PC-3 (cell line): ENCODE results near the gene RSRC1.

Source experiments
- EZH2phosphoT487 ChIP-seq: fragments of 300-600 bp; sonication (generic); IDR thresholded peaks from 2 replicates; pipeline ENCODE4 v1.6.1; 2018; ENCODE audit warnings: mild to moderate bottlenecking, antibody characterized with exemption, low read length, borderline replicate concordance
- TF ChIP-seq, protein P1 (sequence below): fragments of 300-600 bp; sonication (generic); conservative IDR thresholded peaks from 2 replicates; pipeline ENCODE4 v1.5.1; 2017; ENCODE audit warnings: antibody characterized with exemption, low read depth, mild to moderate bottlenecking, low read length

DNA sequence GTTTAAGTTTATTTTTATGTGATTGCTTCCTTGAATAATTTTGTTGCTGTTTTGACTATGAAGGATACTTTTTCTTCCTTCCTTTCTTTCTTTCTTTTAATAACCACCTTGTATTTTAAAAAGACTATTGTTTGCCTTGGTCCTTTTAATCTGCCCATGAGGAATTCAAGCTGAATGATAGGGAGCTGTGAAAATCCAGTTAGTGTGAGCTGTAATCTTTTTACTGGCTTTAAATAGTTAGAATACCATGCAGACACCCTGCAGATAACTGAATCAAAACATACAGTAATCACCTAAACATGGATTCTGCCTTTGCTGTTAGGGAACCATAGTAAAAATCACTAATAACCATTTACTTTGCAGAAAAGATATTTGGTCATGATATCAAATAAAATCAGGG is 110.7 kb downstream of the RSRC1 start:
- TF ChIP-seq, protein P1, sequence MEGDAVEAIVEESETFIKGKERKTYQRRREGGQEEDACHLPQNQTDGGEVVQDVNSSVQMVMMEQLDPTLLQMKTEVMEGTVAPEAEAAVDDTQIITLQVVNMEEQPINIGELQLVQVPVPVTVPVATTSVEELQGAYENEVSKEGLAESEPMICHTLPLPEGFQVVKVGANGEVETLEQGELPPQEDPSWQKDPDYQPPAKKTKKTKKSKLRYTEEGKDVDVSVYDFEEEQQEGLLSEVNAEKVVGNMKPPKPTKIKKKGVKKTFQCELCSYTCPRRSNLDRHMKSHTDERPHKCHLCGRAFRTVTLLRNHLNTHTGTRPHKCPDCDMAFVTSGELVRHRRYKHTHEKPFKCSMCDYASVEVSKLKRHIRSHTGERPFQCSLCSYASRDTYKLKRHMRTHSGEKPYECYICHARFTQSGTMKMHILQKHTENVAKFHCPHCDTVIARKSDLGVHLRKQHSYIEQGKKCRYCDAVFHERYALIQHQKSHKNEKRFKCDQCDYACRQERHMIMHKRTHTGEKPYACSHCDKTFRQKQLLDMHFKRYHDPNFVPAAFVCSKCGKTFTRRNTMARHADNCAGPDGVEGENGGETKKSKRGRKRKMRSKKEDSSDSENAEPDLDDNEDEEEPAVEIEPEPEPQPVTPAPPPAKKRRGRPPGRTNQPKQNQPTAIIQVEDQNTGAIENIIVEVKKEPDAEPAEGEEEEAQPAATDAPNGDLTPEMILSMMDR, result no peak
- TF ChIP-seq EZH2phosphoT487, result no peak
